HG03460 (cell line): ENCODE measurements around the gene SUMF1.

Experiments
- ATAC-seq: cut with Tn5 transposase; IDR thresholded peaks from one replicate; pipeline ENCODE4 v1.9.1; 2021; ENCODE audit not compliant: unreplicated experiment

The SUMF1 gene

DNA sequence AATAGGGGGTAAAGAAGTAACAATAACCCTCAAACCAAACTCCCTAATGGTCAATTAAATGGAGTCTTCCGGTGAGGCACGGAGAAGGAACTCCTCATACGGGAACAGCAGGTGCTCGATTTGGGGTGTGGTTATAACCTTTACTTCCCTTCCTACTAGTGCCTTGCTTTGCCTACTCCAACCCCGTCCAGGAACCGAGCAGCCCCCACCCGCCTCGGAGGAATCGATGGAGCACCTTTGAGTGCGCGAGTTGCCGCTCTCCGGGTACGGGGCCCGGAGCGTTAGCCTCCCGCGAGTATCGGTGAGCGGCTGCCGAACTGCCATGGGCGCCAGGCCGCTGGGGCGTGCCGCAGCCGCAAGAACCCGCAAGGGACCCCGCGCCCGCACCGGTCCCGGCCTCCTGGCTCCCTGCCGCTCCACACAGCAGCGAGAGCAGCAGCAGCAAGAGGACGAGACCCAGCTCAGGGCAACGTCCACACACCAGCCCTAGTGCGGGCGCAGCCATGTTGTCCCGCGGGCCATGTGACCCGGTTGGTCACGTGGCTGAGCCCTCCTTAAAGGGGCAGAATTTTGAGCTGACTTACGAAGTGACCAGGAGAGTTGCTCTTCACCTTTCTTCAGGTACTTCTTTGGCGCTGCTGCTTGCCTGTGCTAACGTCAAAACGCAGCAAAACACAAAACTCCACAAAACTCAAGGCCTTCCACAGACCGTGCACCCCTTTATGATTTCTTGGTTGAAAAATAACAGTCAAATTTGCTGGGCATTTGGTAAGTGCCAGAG is at the start of gene SUMF1:
TSS of gene SUMF1 (minus strand) at position 529 of the 781 bp plus-strand sequence. CDS start at position 505, 24 bp downstream.
- ATAC-seq = peak; percentile 100

DNA sequence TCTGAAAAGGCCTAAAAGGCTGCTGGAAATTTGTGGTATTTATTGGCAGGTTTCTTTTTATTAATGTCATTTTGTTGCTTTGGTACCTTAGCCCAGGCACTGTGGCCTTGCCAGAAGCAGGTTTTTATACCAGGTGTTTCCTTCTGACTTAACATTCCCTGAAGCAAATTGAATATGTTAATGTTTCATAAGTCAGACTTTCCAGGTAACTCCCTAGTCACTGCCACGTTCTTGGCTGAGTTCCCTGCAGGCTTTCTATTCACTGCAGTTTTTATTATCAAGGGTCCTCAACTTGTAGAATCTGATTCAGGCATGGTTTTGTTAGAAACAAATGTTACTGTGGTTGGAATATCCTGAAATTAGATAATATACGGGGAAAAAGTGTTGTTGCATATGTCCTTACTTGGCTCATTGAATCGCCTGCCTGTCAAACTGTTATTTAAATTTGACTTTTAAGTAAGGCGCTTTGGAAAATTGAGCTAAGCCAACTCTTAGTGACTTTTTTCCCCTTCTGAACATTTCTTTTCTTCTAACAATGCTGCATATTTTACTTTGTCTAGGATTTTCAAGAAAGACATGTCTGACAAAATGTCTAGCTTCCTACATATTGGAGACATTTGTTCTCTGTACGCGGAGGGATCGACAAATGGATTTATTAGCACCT is 49.0 kb upstream of the SUMF1 start:
- no peak for ATAC-seq

DNA sequence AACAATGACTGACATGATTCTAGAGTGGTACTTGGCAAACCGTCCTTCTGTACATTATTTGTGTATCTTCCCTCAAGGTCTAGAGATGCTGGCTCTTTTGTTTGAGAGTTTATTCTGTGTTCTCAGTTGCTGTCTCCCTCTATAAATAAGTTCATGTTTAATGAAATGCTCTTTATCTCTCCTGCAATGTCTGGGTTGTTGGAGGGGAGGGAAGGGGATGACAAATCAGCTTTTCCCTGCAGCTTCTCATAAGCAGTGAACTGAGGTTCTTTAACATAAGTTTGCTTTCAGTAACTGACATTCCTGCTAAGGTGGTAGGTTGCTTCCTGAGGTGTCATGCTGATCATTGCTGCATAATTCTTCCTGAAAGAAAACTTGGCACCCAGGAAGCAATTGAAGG is 47.8 kb upstream of the SUMF1 start:
- ATAC-seq = no peak

DNA sequence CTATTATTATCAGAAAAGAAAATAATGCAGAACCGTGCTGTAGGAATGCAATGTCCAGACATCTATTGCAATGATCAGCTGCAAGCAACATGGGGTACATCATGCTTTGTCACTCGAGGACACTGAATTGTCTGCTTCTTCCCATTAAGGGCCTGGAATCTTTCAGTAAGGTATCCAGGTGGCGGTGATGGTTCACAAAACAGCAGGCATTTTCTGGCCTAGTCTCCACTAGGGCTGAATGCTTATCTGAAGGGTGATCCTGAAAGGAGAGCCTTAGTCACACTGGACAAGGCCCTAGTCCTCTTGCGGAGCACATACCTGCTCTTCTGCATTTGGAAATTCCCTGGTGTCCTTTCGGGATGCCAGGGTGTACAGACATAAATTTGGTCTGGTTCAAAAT is 47.3 kb upstream of the SUMF1 start:
- no peak for ATAC-seq

DNA sequence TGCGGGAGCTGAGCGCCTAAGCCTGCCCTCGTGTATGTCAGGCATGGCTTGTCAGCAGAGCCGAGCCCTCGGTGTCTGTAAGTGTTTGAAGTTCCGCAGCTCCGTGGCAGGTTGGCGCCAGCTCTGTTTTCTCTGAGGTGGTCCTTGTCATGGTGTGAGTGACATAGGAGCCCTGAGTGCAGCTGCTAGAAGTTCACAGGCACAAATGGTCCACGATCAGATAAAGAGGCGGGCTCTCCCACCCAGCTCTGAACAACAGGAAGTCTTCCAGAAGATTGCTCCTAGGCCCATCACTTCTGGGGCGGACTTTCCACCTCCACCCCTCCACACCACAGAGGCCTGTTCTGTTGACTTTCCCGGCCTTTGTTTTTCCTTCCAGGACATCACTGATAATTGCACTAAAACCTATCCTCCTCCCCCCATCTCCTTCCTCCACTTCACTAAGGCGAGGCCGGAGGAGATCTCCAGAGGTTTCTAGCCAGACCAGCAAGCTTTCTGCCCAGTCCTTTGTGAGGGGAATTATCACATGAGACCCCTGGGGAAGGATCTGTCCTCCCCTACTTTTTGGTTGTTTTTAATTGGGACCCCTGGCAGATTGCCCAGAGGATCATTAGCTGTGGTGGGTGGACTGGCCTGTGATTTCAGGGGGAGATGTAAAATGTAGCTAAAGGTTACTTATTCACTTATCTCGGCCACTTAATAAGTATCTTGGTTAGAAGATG is 46.0 kb upstream of the SUMF1 start:
- no peak for ATAC-seq

DNA sequence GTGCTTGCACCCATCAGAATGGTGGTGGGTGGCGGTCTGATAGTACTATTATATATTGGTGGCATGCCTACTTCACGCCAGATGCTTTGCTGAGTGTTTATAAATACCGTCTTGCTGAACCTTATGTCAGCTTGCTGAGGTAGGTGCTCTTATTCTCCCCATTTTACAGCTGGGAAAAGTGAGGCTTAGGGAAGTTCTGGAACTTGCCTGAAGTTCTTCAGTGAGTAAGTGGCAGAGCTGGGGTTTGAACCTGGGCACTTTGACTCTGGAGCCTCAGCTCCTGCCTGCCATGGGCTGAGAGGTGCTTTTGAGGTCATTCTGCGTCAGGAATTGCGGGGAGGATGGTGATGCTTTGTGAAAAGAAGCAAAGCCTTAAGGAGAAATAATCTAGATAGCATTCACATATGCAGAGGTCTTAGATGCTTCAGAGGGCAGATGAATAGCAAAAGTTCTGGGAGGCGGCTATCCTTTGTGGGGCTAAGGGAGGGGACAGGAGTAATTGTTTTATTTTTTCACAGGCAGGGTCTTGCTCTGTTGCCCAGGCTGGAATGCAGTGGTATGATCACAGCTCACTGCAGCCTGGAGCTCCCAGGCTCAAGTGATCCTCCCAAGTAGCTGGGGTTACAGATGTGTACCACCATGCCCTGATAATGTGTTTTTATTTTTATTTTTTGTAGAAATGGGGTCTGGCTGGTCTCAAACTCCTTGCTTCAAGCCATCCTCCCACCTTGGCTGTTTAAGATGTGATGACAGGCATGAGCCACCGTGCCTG is 44.6 kb upstream of the SUMF1 start:
- no peak for ATAC-seq

DNA sequence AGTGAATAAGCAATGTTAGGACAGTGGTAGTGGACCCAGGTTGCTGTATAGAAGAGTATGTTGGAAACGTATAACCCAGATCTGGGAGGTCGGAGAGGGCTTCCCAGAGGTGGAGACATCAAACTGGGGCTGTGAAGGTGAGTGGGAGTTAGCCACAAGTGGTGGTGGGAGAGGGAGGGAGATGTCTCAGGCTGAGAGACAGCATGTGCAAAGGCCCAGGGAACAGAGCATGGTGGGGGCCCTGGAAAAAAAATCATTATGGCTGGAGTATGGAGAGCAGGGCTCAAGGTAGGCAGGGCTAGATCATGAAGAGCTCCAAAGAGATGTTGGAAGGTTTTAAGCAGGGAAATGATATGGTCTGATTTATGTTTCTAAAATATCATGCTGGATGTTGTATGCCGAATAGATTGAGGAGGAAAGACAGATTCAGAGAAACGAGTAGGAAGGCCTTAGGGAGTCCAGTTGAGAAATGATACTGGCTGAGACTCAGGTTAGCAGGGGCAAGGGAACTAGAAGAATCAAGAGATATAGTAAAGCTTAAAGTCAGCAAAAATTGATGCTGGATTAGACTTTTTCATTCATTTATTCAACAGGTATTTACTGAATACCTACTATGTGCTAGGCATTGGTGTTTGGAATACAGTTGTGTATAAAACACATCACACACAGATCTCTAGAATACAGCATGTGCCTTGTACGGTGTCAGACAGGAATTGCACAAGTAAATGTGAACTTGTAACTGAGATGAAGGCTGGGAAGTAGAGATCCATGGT is 43.1 kb upstream of the SUMF1 start:
- ATAC-seq = no peak

DNA sequence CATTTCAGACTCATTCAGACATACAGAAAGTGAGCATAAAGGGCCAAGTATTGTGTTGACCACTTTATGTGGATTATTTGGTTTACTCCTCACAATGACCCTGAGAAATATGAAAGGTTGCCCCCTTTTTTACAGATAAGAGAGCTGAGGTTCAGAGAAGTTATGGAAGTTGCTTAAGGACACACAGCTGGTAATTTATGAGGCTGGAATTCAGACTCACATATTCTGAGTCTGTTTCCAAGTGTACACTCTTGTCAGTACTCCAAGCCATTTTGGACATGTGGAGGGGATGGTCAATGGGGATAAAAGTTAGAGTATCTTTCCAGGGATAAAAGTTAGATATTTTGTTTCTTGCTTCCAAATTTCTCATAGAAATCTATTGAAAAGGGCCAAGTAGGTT is 42.0 kb upstream of the SUMF1 start:
- no peak for ATAC-seq

DNA sequence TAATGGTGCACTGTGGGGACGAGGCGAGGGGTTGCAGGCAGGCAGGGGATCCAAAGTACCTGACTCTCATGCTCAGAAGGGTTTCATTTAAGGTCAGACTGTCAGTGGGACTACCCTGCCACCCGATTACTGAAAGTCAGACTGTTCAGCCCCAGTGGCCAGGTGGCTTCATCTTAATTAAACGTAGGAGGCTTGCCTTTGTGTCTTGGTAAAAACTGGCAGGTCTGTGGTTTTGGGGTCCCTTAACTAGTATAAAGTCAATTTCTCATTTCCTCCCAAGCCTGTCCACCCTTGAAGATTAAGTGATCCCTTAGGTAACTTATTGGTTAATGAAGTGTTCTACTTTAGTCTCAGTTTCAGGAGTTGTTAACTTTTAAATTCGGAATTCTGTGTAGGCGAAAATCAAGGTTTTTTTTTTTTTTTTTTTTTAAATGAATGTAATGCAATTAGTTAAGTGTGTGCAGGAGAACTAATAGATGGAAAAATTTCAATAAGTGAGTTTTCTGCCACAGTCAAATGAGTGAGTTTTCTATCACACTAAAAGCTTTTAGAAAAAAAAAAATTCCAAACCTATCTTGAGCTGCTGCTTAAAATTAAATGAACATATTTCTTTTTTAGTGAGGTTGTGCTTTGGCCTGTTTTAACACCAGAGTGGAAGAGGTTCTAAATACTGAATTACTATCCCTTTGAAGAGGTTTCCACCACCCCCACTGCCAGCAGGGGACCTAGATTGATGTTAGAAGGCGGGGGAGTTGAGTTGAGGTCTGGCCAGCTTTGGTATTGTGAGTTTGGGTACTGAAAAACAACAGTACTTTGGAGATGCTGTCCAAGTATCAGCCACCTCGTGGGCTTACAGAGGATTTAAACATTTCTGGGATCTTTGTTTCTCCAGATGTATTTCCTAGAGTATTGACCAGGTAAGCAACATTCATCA is 41.2 kb upstream of the SUMF1 start:
- peak; percentile 72 for ATAC-seq

DNA sequence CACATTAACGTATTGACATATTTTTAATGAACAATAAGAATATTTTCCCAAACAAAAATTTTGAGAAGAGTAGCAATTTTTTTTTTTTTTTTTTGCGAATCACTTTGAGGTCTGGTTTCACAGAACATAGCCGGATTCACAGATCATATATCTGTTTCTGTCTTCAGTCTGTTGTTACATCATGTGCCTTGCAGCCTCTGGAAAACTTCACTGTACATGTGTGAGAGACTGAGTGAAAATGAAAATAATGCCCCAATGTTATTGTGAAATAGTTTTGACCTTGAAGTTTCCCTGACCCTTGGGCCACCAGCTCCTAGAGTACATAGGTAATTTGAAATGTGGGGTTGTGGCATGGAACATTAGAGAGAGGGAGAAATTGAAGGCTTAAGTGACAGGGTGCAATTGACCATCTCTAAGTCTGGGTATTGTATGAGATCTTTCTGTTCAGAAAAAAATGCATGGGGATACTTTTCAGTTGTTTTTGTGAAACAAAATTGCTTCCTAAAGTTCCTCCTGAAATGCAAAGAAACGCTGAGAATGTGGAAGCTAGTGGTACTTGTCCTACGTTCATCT is 40.0 kb upstream of the SUMF1 start:
- no peak for ATAC-seq

DNA sequence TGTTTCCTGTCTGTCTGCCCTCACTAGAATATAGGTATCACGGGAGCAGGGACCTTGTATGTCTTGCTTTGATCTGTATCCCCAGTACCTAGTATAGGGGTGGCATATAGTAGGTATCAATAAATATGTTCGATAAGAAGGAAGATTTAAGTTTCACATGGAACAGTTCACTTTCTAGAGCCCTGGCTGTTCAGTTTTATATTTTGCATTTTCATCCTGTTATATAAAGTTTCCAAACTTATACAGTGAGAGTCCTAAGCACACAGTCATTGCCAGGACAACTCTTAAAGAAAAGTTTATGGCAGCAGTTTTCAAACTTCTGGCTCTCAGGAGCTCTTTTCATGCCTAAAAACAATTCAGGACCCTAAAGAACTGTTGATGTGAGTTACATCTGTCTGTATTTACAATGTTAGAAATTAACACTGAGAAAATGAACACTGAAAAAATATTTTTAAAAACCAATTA is 39.5 kb upstream of the SUMF1 start:
- no peak for ATAC-seq

DNA sequence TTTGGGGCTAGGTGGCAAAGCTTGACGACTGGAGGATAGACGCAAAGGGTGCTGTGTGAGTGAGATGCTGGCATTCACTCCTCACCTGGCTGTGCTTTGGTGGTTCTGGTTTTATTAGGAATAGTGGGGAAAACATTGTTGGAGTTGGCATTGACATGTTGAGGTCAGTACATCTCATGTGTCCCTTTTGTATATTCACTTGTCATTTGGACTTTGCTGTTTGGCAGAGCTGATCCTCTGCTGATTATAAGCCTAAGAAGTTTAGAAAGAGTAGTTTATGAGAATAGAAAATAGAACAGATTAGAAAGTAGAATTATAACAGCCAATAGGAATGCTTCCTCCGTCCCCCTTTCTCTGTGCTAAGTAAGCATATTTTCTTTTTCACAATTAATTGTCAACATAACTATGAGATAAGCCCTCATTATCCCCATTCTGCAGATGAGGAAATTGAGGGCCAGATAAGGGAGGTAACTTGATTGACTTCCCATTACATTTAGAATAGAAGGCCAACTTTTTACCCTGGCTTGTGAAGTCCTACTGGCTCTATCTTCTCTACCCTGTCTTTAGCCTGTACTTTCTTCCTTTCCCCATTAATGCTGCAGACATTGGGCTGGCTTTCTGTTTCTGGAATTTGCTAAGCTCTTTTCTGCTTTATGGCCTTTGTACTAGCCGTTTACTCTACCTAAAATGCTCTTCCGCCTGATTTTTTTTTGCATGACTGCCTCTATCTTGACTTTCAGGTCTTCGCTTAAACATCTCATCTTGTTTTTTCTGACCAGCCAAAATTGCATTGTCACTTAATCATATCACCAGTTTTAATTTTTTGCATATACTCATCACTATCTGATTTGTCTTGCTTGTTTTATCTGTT is 38.9 kb upstream of the SUMF1 start:
- no peak for ATAC-seq

DNA sequence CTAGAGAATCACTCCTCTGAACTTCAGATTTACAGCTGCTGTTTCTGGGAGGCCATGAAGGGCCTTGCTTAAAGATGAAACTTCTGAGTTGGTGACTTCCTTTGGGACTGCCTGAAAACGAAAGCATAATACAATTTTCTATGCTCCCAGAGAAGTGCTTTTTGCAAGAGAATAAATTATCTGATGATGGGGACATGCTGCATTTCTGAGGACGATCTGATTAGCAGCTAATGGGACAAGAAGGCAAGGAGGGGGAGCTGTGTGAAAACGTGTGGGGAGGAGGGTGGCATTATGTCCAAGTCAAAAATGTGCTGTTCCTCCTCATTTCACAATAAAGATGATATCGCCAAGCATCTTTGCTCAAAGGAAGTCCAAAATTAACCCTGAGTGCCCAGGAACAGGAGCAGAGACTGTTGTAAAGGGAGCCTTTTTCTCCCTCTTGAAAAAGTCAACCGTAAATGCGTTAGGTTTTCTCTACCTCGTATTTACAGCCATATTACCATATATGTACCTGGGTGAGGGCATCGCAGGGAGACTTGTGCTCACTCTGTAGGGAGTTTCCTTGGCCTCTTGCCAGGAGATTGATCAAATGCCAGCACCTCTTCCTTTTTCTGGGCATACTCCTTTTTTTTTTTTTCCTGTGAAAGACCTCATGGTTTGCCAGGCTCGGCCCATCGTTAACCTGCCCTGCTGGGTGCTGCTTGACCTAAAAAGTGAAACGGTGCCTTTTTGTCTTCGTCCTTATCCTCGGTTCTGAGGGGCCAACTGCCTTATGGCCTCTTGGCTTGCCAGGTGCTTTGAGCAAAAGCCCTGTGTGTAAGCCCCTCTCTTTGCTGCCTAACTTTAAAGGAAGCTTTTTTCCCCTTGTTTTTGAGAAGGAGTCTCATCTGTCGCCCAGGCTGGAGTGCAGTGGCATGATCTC is 37.5 kb upstream of the SUMF1 start:
- ATAC-seq = no peak

DNA sequence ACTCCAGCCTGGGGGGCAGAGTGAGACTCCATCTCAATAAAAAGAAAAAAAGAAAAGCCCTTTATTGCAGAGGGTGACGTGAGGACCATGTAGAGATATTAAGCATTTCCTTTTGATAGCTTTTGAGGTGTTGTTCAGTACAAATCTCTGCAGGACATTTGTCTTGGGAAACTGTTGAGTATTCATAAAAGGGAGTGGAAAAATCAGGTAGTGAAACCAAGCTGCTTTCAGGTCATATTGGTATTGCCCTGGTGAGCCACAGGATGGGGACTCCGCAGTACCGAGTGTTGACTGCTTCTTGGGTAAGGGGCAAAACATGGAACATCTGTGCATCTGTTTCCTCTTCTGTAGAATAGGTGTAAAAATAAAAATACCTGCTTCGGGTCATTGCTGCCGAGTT is 36.0 kb upstream of the SUMF1 start:
- ATAC-seq = peak; percentile 48

DNA sequence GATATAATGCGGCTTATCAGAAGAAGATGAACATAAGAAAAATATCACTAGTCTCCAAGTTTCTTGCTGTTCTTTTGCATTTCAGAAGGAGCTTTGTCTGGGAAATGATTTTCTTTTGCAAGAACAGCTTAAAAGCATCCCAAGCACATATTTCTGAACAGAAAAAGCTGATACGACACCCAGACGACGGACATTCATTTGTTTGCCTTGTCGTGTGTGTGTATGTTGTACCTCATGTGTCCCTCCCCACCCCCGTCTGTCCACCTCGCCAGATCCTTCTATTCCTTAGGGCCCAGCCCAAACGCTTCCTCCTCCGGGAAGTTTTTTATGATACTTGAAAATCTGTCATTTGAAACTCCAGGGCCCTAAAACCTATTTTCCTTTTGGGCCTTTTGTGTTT is 34.9 kb upstream of the SUMF1 start:
- ATAC-seq = no peak

DNA sequence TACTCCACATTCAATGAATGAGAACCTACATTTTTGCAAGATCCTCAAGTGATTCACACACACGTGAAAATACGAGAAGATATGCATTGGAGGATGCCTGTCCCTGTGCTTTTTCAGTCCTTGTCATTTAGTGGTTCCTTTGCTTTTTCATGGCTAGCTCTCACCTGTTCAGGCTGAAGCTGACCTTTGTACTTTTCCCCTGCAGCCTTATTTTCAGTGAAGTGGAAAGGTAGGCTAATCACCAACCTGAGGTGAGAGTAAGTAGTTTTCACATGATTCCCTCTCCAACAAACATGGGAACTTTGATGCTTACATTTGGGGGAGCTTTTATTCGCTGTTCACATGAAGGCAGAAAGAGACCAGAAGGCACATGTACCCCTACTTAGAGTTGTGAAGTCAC is 34.4 kb upstream of the SUMF1 start:
- ATAC-seq = no peak

DNA sequence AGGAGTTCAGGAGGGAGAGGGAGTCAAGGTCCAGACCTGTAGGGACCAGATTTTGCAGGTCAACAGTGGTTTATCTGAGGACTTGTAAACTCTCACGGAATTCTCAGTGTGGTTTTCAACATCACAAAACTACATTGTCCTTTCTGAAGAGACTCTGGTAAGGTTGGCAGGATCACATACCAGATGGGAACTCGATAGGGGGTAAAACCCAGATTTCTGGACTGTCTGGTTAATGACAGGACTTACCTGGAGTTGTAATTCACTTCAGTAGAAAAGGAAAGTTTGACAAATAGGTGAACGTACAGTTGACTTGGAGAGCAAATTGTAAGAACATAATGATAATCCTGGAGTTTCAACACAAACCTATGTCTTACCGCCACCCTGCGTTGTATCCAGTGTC is 31.4 kb upstream of the SUMF1 start:
- no peak for ATAC-seq
